T47D (cell line): ENCODE data around the gene CGA.
"Not testable (repeated sequence)": the region's sequence is repeated elsewhere in the genome, so short reads cannot be mapped to it uniquely, and the experiment has no call there.

Source experiments
- DNase-seq, 2 experiments: peaks; one replicate each; pipeline versions ENCODE4 v3.0.0 to v3.0.0-alpha.2; 2011 to 2012; ENCODE audit warnings: low read depth in 1 of 2, low spot score in 1 of 2
- JUND ChIP-seq: IDR thresholded peaks from 2 replicates; pipeline ENCODE4 v1.6.1; 2012; ENCODE audit warnings: low read depth
- in situ Hi-C: cut with HindIII; loops from 2 replicates; pipeline ENCODE4 v1.10.0; 2016; ENCODE audit warnings: low sequenced_read_pairs, low pct_unique_long_range_greater_than_20kb

Gene CGA

DNA sequence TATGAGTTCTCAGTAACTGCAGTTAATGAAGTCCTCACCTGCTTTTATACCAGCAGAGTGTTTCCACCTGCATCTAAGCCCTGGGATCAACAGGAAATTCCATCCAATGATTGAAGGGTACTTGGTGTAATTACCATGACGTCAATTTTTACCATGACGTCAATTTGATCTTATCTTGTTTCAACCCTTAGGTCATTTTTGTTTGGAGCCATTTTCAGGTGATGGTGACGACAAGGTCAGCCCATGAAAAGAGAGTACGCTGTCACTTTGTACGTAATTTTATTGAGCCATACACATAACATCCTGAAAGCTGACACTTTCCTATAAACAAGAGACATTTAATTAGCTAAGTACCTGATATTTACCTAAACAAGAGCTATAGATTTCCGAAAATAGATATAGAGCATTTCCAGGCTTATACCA is at the start of gene CGA:
Gene CGA (minus strand): TSS at position 20 of the 423 bp plus-strand sequence. CDS start 6,906 bp downstream, outside the sequence.
- DNase-seq, result peak in 1 of 2 experiments; percentile 1
- TF ChIP-seq JUND, result no peak
- in situ Hi-C loops, result no loop called here

DNA sequence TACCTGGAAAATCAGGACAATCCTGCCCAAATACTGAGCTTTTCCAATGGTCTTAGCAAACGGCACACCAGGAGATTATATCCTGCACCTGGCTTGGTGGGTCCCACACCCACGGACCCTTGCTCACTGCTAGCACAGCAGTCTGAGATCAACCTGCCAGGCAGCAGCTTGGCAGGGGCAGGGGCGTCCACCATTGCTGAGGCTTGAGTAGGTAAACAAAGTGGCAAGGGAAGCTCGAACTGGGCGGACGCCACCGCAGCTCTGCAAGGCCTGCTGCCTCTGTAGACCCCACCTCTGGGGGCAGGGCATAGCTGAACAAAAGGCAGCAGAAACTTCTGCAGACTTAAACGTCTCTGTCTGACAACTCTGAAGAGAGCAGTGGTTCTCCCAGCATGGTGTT is 45.0 kb upstream of the CGA start:
- in situ Hi-C loops, DNase-seq: not testable (repeated sequence)

DNA sequence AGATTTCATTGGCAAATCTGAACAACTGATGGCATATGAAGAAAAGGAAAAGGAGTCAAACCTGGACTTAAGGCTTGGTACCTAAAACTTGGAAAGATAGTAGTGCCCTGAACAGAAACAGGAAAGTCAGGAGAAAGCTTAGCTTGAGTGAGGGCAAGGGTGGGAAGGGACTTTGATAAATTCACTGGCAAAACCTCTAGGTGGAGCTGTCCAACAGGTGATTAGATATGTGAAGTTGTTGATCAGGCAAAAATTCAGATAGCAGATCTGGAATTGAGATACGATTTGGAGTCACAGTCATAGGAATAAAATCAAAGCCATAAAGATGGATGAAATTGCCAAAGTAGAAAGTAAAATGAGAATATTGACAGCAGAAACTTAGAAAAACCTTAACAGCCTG is 44.3 kb upstream of the CGA start:
- DNase-seq, result peak in 1 of 2 experiments; percentile 36
- TF ChIP-seq JUND, result no peak
- in situ Hi-C loops, result no loop called here

DNA sequence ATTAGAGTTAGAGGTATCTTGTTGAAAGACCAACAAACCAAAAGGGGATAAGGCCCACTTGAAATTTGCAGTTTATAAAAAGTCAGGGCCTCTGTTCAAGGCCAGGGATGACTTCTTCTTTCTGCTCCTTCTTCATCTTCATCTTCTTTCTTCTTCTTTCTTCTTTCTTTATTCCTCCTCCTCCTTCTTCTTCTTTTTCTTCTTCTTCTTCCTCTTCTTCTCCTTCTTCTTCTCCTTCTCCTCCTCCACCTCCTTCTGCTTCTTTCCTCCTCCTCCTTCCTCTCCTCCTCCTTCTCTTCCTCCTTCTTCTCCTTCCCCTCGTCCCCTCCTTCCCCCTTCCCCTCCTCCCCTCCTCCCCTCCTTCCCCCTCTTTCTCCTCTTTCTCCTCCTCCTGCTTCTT is 42.1 kb upstream of the CGA start:
- no peak for TF ChIP-seq JUND
- DNase-seq, result no peak
- in situ Hi-C loops, result no loop called here

DNA sequence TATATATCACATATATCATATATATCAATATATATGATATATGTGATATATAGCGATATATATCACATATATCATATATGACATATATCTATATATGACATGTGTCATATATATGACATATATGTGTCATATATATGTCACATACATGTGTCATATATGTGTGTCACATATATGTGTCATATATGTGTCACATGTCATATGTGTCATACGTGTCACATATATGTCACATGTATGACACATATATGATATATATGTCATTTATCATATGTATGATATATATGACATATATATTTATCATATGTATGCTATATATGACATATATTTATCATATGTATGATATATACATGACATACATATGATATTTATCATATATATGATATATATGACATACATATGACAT is 32.8 kb upstream of the CGA start:
- no peak for TF ChIP-seq JUND
- in situ Hi-C loops, result no loop called here
- DNase-seq, result no peak

DNA sequence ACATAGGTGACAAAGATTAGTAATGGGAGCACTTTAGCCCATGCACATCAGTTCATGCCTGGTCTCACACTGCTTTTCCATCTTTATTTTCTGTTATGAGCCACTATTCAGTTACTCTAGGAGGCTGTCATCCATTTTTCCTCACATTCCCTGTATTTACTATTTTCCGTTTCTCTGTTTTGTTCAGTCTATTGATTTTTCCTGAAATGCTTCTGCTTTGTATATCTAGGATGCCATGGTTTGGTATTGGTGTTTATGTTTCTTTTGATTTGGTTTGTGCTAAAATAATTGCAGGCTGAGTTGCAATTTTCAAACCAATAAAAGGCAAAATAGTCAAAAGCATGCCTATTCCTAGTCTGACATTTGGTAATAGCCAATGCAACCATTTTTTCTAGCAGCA is 31.6 kb upstream of the CGA start:
- TF ChIP-seq JUND, result no peak
- in situ Hi-C loops, result no loop called here
- DNase-seq, result no peak

DNA sequence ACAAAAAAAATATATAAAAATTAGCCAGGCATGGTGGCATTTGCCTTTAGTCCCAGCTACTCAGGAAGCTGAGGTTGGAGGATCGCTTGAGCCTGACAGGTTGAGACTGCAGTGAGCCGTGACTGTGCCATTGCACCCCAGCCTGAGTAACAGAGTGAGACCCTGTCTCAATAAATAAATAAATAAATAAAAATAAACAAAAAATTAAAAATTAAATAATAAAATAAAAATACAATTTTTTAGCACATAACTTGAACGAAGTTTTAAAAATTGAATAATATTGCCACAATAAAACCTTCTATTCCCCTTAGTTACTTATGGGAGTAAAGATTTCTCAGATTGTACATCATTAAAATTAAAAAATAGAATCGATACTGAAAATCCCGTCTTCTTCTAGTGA is 29.2 kb upstream of the CGA start:
- in situ Hi-C loops, result no loop called here
- no peak for DNase-seq
- no peak for TF ChIP-seq JUND

DNA sequence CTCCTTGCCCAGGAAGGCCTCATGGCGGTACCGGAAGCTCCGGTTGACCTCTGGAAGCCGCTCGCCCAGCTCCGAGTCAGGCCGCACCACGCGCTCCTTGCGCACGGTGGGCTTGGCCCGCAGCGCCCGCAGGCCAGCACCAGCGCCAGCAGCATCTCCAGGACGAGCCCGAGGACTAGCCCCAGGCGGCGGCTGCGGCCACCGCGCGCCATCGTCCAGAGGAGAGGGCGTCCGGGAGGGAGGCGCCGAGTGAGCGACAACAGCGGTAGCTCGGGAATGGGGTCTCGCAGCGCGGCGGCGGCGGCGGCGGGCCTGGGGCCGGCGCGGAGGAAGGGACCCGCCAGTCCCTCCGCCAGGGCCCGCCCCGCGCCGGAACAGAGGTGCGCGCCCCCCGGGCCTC is 27.6 kb upstream of the CGA start:
- in situ Hi-C loops, result no loop called here
- DNase-seq, result no peak
- no peak for TF ChIP-seq JUND

DNA sequence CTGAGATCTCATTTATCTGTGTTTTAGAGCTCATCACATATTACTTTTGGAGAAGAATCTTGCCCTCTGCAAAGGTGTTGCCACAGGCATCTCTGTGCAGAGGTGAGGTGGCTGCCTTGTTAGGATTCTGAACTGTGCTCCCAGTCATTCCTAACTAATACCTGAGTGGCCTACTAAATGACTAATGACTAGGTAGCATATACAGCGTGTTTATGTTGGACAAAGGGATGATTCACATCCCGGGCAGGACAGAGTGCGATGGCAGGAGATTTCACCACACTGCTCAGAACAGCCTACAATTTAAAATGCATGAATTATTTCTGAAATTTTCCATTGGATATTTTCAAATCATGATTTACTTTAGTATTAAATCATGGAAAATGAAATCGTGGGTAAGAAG is 23.1 kb upstream of the CGA start:
- in situ Hi-C loops, result no loop called here
- no peak for TF ChIP-seq JUND
- DNase-seq, result no peak

DNA sequence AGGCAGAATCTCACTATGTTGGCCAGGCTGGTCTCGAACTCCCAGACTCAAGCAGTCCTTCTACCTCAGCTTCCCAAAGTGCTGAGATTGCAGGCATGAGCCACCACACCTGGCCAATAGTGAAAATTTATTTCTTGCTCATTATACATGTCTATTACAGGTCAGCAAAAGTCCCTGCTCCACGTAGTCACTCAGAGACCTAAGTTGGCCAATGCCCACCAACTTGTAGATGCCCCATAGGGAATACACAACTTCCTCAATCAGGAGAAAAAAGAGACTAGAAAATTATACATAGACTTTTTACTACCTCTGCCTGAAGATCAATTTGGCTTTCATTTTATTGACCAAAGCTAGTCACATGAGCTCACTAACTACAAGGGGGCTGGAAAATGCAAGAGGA is 22.0 kb upstream of the CGA start:
- no peak for DNase-seq
- in situ Hi-C loops, result no loop called here
- TF ChIP-seq JUND, result no peak

DNA sequence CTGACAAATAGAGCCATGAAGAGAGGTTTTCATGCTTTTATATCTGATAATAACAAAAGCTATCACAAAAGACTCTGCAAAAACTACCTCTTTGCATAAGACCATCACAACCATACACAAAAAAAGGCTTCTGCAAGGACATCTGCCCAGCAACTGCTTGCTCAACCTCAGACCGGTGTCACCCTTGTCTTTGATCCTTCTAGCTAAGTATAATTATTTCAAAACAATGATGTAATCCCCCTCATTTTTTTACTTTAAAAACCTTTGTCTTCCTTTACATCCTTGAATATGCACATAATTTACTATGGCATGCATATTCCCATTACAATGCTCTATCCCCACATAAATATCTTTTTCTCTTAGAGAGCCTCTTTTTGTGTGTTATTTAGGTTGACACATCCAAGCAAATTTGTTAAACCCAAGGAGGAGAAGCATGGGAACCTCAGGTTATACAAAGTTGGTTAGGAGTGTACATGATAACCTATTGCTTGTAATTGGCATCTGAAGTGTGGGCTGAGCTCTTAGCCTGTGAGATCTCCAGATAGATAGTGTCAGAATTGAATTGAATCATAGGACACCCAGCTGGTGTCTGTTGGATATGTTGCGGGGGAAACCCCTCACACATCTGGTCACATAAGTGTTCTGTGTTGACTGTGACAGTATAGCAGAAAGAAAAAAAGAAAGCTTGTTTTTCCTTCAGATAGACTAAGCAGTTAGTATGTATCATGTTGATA is 20.7 kb upstream of the CGA start:
- no peak for TF ChIP-seq JUND
- DNase-seq, result no peak
- in situ Hi-C loops, result no loop called here

DNA sequence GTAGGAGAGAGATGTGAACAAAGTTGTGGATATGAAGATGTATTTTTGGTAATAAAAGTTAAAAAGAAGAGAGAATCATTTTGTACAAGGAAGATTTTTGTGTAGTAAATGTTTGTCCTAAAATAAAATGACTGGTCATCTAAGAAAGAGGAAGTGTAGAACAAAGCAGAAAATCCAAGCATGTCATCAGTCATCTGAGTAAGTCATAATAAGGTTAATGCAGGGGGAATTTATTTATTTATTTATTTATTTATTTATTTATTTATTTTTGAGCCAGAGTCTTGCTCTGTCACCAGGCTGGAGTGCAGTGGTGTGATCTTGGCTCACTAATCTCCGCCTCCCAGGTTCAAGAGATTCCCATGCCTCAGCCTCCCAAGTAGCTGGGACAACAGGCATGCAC is 15.7 kb upstream of the CGA start:
- no peak for TF ChIP-seq JUND
- in situ Hi-C loops, result no loop called here
- DNase-seq, result no peak

DNA sequence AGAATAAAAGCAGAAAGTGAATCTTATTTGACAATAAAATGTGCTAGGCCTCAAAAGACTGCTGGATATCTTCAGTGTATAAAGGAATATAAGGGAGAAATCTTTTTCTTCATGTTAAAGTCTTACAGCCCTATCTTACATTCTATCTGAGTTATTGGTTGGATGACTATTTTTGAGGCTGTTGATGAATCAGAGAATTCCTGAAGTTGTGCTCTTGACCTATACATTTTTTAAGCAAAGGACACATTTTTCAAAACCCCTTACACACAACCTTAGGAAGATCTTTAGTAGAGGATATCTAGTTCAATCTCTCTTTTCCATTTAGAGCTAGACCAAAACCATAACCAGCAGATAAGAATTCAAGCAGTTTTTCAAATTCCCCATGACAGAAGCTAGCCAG is 10.9 kb upstream of the CGA start:
- DNase-seq, result no peak
- in situ Hi-C loops, result no loop called here
- no peak for TF ChIP-seq JUND

DNA sequence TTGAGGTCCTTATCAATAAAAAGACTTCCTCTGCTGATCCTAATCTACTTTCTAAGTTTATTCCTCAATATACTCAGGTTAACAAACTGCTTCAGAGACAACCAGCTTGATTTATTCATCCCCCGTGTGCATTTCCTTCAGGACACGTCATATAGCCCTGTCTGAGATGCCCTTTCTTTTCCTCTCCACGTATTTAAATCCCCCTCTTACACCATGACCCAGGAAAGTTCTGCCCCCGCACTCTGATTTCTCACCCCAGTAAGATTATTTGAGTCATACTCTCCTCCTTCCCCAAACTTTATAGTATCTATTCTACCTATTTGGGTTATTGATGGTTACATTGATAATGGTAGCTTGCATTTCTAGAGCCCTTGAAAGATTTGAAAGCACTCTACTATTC is 9.8 kb upstream of the CGA start:
- no peak for DNase-seq
- in situ Hi-C loops, result no loop called here
- TF ChIP-seq JUND, result no peak
